GM21423 (cell line): ENCODE data around the gene SIDT1.

Source experiments
- ATAC-seq: cut with Tn5 transposase; IDR thresholded peaks from one replicate; pipeline ENCODE4 v1.9.1; 2021; ENCODE audit warnings: mild to moderate bottlenecking, moderate library complexity; ENCODE audit not compliant: unreplicated experiment

SIDT1 gene

GRCh38 chr3:113541519-113541918 is 9.2 kb downstream of the SIDT1 start:
- ATAC-seq = no peak

- no peak for ATAC-seq
Observed at GRCh38 chr3:113545594-113545993, 13.2 kb downstream of the SIDT1 start.

- peak; percentile 87 for ATAC-seq
Observed at GRCh38 chr3:113546414-113546893, 14.1 kb downstream of the SIDT1 start.

GRCh38 chr3:113548501-113548900 is 16.1 kb downstream of the SIDT1 start:
- no peak for ATAC-seq

- no peak for ATAC-seq
Observed at GRCh38 chr3:113551820-113552219, 19.5 kb downstream of the SIDT1 start.

GRCh38 chr3:113552851-113553250 is 20.5 kb downstream of the SIDT1 start:
- no peak for ATAC-seq

GRCh38 chr3:113555138-113555537 is 22.8 kb downstream of the SIDT1 start:
- ATAC-seq = no peak

- no peak for ATAC-seq
Observed at GRCh38 chr3:113556316-113556945, 24.1 kb downstream of the SIDT1 start.

- ATAC-seq = no peak
Observed at GRCh38 chr3:113556946-113557335, 24.6 kb downstream of the SIDT1 start.

- no peak for ATAC-seq
Observed at GRCh38 chr3:113557374-113557773, 25.0 kb downstream of the SIDT1 start.

GRCh38 chr3:113559009-113559408 is 26.7 kb downstream of the SIDT1 start:
- no peak for ATAC-seq

GRCh38 chr3:113560271-113560670 is 27.9 kb downstream of the SIDT1 start:
- no peak for ATAC-seq

GRCh38 chr3:113560831-113561623 is 28.7 kb downstream of the SIDT1 start:
- no peak for ATAC-seq

- no peak for ATAC-seq
Observed at GRCh38 chr3:113565555-113565954, 33.2 kb downstream of the SIDT1 start.

- no peak for ATAC-seq
Observed at GRCh38 chr3:113570158-113570557, 37.8 kb downstream of the SIDT1 start.

- no peak for ATAC-seq
Observed at GRCh38 chr3:113571360-113571759, 39.0 kb downstream of the SIDT1 start.

GRCh38 chr3:113573728-113574127 is 41.4 kb downstream of the SIDT1 start:
- ATAC-seq = no peak

GRCh38 chr3:113574213-113574612 is 41.9 kb downstream of the SIDT1 start:
- no peak for ATAC-seq

GRCh38 chr3:113575206-113575605 is 42.9 kb downstream of the SIDT1 start:
- no peak for ATAC-seq

- no peak for ATAC-seq
Observed at GRCh38 chr3:113585228-113585627, 52.9 kb downstream of the SIDT1 start.

- ATAC-seq = no peak
Observed at GRCh38 chr3:113585720-113586119, 53.4 kb downstream of the SIDT1 start.

- no peak for ATAC-seq
Observed at GRCh38 chr3:113588806-113589205, 56.5 kb downstream of the SIDT1 start.
